Esophagus muscularis mucosa (tissue), 3 donors: ENCODE results near the gene ADAMTS9.

Experiments used
- POLR2AphosphoS5 ChIP-seq, 2 donors: sonication (generic); formaldehyde crosslinking; IDR thresholded peaks; one replicate each; pipeline ENCODE4 v1.6.1; 2017; ENCODE audit warnings: antibody characterized with exemption in 2 of 2
- TF ChIP-seq, protein P1 (sequence below), 3 experiments: fragments of 200-600 bp in 2 of 3; fragments of 450-650 bp in 1 of 3; sonication (generic) in 2 of 3; IDR thresholded peaks; one replicate each; pipeline ENCODE4 v1.5.1; 2017 to 2019; ENCODE audit warnings: antibody characterized with exemption in 3 of 3, mild to moderate bottlenecking in 2 of 3, moderate library complexity in 1 of 3

DNA sequence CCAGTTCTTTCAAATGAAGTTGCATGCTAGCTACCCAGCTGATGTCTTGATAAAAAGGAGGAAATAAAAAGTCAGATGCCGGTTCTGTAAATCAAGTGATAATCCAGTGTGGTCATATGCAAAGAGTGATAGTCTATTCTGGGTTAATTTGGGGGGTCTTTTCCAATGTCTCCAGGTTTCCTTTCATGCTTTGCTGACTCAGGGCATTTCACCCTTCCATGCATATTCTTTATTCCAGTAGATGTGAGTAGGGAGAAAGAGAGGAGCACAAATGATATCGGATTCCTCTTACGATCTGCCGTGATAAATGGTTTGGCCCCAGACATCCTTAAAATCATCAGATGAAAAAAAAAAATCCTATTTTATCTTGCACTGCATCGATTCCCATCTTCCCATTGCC is 60.8 kb downstream of the ADAMTS9 start:
- no peak for TF ChIP-seq POLR2AphosphoS5 (IDR thresholded peaks at IDR 0.05)
- TF ChIP-seq, protein P1, sequence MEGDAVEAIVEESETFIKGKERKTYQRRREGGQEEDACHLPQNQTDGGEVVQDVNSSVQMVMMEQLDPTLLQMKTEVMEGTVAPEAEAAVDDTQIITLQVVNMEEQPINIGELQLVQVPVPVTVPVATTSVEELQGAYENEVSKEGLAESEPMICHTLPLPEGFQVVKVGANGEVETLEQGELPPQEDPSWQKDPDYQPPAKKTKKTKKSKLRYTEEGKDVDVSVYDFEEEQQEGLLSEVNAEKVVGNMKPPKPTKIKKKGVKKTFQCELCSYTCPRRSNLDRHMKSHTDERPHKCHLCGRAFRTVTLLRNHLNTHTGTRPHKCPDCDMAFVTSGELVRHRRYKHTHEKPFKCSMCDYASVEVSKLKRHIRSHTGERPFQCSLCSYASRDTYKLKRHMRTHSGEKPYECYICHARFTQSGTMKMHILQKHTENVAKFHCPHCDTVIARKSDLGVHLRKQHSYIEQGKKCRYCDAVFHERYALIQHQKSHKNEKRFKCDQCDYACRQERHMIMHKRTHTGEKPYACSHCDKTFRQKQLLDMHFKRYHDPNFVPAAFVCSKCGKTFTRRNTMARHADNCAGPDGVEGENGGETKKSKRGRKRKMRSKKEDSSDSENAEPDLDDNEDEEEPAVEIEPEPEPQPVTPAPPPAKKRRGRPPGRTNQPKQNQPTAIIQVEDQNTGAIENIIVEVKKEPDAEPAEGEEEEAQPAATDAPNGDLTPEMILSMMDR (IDR thresholded peaks at IDR 0.05), result no peak
